GM23338 (cell line): ENCODE results near the gene LIMCH1.

Experiments used
- CTCF ChIP-seq, 2 experiments: fragments of 200-600 bp in 1 of 2; sonication (generic) in 1 of 2; conservative IDR thresholded peaks; 2 replicates each; pipeline versions ENCODE4 v1.5.1 to v1.6.1; 2016 to 2017; ENCODE audit warnings: antibody characterized with exemption in 2 of 2, low read depth in 2 of 2, mild to moderate bottlenecking in 2 of 2, moderate library complexity in 1 of 2
- EZH2 ChIP-seq: fragments of 200-600 bp; sonication (generic); IDR thresholded peaks from one replicate; pipeline ENCODE4 v1.8.0; 2017; ENCODE audit warnings: antibody characterized with exemption, mild to moderate bottlenecking, low read depth; ENCODE audit not compliant: unreplicated experiment
- EZH2phosphoT487 ChIP-seq: fragments of 200-600 bp; sonication (generic); IDR thresholded peaks from one replicate; pipeline ENCODE4 v1.8.1; 2018; ENCODE audit warnings: antibody characterized with exemption; ENCODE audit not compliant: unreplicated experiment
- JUNB ChIP-seq: IDR thresholded peaks from one replicate; pipeline ENCODE4 v1.6.1; 2016; ENCODE audit warnings: antibody characterized with exemption; ENCODE audit not compliant: unreplicated experiment

DNA sequence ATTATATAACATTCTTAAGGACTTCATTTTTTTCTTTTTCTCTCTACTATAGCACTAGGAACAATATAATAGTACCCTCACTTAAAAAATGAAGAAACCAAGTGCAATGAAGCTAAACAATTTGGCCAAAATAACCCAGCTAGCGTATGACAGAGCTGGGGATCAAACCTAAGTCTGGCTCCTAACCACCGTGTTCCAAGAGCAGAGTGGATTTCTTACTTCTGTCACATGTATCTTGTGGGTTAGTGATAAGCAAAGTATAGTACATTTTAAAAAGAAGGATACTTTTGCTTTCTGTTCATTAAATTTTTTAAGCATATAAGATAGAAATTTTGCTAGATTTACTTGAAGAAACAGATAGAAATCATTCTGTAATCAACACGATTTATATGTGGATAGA is 11.5 kb downstream of the LIMCH1 start:
- TF ChIP-seq CTCF (conservative IDR thresholded peaks at IDR 0.05; ENCODE audit: low read depth in 2 of 2) (no peak), EZH2phosphoT487 (no peak), EZH2 (no peak), JUNB (no peak)
